Stimulated activated CD8-positive, alpha-beta memory T cell treated with anti-CD3 and anti-CD28 coated beads, Interleukin-15, amount 100 ng/mL, for 24 hours (primary cell): ENCODE results near the gene ATP2B2.

Experiments
- DNase-seq: peaks from one replicate; pipeline ENCODE4 v3.0.0-alpha.2; 2020; ENCODE audit warnings: low read depth

ATP2B2 gene

GRCh38 chr3:10343526-10343925 lies 161.9 kb downstream of the ATP2B2 start:
- DNase-seq = no peak

DNA sequence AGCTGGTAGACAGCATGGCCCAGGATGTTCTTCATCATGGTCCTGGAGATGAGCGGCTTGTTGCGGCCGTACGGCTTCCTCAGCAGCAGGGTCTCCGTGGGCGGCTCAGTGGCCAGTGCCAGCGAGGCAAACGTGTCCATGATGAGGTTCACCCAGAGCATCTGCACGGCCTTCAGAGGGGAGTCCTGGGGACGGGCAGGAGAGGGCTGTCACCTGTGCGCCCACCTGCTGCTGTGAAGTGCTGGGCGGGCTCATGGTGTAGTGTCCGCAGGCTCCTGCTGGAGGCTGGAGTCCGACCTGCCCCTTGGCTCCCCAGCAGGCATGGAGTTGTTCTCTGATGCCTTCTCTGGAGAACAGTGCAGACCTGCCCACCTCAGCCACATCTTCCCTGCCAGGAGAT lies 162.6 kb downstream of the ATP2B2 start:
- no peak for DNase-seq

- no peak for DNase-seq
Observed at GRCh38 chr3:10341901-10342398, 163.4 kb downstream of the ATP2B2 start.

DNA sequence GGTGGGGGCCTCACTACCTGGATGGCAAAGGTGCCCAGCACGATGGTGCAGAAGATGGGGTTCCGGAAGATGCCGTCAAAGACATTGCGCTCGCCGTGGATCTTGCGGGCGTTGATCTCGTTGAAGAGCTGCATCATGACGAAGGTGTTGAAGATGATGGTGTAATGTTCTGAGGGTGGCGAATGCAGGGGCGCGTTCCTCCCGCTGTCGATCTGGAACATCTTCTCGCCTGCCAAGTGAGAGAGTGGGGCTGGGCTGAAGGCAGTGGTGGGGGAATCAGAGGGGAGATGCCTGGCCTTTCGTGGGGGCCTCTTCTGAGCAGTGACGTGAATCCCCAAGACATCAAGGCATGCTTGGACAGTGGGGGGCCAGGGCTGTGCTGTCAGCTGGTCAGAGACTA lies 164.9 kb downstream of the ATP2B2 start:
- DNase-seq = no peak

- no peak for DNase-seq
Observed at GRCh38 chr3:10340046-10340445, 165.3 kb downstream of the ATP2B2 start.

GRCh38 chr3:10339376-10339955 lies 165.9 kb downstream of the ATP2B2 start:
- no peak for DNase-seq

DNA sequence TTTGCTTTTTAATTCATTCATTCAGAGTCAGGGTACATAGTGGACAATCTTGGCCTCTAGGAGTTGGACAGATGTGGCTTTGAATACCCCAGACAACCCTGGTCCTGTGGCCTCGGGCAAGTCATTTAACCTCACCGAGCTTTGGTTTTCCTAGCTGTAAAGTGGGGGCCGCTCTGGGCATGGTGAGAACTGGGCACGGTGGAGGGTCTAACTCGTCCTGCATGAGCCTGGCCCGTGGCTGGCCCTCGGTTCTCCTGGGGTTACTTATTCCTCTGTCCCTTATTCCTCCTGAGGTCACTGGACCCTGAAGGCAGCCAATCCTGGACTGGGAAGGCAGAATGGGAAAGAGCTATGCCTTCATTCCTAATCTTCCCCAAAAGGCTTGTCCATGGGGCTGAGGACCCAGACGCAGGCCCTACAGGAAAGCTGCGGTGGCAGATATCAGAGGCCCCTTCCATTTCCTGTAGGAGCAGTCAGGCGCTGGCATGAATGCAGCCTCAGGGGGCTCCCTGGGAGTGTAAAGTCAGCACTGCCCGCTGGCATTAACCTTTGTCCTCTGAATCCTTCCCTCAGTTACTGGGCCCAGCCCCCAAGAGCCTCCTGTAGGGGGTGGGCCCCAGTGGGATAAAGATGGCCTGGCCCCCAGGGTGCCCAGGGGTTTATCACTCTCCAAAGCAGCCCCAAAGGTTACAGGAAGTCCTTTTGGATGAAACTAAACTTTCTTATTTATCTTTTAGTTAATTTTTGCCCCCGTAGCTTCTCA lies 166.6 kb downstream of the ATP2B2 start:
- DNase-seq = no peak

DNA sequence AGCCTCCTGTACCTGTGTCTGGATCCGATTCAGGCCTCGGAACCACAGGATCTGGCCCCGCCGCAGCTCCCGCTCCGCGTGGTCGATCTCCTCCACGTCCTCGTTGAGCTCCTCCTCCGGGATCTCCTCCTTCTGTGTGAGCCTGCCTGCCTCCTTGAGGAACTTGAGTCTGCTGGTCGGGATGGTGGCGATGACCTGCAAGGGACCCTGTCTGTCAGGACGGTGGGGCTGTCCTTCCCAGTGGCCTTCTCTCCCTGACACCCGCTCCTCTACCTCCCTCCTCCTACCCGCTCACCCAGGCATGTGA lies 167.3 kb downstream of the ATP2B2 start:
- no peak for DNase-seq

DNA sequence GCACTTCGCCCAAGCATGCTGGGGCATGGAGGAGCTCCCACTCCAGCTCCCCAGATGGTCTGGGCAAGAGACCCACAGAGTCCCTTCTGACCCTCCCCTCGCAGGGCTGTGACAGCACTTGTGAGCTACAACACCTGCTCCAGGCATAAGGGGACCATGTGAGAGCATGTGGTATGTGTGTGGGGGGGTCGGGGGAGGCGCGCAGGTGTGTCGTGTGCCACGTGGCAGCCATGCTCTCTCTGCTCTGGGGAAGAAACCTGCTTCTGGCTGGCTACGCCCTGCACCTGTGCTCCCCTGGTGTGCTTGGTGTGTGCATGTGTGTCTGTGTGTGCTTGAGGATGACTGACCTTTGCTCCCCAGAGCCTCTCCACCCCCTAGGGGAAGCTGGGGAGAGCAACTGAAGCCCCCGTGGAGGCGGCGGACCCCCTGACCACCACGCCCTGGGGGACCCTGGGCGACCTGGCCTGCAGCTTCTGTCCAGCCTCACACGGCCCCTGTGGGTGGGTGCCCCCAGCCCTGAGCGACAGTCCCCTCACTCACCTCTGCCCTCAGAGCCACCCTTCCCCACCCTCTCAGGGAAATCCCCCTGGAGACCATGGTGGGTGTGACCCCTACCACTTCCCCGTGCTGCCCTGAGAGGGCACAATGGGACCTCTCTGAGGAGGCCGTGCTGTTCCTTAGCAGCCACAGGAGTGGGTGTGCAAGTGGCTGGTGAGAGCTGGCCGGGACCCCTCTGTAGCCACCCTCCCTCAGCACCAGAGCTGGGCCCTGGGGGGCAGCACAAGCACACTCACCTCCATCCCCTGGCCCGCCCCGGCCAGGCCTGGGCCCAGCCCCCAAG lies 167.8 kb downstream of the ATP2B2 start:
- DNase-seq = no peak

DNA sequence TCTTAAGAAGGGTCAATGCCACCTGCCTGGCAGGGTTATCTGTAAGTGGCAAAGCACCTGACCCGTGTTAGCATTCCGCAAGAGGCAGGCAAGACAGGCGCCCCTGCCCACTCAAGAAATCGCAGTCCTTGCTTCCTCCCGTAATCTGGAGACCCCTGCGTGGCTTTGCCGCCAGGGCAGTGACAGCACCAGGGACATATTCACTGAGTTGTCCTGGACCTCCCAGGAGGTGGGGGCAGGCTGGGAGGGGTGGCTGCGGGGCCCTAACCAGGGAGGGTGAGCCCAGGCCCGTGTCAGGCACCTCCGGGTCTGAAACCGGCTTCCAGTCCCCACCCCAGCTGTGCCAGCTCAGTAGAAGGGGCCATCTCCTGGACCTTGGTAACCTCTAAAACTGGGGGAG lies 168.6 kb downstream of the ATP2B2 start:
- DNase-seq = no peak

GRCh38 chr3:10335871-10336622 lies 169.3 kb downstream of the ATP2B2 start:
- DNase-seq = no peak

DNA sequence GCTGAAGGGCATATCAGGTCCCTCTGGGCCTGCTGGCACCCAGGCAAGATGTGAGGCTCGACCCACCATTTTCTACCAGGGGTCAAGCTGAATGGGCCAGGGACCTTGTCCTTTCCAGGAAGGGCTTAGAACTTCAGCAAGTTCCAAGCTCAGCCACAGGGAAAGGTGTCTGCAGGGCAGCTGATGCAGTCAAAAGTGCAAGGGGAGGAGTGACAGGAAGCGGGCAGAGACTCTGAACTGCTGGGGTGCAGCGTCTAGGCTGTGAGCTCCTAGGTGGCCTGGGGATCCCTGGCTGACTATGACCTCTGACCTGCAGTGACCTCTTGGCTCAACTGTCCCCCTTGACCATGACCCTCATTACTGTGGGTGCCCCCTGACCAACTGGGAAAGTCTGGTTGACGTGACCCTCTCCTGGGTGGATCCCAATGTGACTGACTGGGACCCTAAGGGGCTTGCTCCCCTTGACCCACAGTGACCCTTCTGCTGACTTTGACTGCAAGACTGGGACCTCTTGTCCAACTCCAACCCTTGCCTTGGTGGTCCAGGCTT lies 170.1 kb downstream of the ATP2B2 start:
- DNase-seq = no peak

DNA sequence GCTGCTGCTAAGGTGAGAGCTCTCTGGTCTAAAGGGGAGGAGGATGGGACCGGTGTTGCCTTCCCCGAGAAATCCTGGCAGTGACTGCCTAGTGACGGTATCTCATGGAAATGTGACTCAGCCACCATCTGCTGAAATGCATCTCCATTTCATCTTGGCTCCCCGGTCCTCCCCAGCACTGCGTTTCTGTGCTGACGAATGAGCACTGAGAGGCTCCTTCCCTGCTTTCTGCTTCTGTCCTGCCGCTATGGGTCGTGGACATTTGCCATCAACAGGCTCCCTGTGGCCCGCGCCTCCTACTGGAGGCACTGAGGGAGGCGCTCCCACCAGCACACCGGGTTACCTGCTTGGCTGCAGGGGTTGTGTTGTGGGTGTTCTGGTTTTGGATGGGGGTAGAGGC lies 170.9 kb downstream of the ATP2B2 start:
- DNase-seq = no peak

DNA sequence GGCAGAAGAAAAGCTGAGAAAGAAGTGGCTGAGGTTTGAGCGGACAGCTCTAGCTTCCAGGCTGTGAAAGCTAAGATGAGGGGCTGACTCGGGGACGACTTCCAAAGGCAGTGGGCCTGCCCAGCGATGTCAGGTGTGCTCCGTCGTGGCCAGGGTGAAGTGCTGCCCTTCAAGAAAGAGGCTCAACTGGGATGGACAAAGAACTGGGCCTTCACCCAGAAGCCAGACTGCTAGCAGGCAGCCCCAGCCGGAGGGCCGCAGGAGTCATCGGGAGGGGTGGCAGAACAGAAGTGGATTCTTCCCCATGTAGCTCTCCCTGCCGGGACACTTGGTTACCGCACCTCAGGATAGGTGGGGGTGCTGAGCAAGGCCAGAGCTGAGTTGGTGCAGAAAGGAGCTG lies 171.3 kb downstream of the ATP2B2 start:
- DNase-seq = no peak

GRCh38 chr3:10333349-10333650 lies 172.1 kb downstream of the ATP2B2 start:
- DNase-seq = no peak

GRCh38 chr3:10332481-10333348 lies 172.7 kb downstream of the ATP2B2 start:
- no peak for DNase-seq

DNA sequence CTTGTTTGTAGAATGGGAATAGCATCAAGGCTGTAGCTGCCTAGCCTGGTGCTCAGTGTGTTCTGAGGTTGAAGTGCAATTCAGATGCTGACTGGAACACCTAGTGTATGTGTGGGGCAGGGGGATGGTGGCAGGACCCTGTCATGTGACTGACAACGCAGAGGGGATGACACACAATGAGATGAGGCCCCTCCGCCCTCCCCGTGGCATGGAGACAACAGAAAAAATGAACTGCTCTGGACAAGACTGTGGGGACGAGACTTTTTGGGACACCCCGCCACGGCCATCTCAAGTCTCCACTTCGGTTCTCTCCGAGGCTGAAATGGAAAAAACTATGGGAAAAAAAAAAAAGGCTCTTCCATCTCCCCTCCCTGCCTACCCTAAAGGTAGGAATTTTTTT lies 174.1 kb downstream of the ATP2B2 start:
- DNase-seq = no peak

DNA sequence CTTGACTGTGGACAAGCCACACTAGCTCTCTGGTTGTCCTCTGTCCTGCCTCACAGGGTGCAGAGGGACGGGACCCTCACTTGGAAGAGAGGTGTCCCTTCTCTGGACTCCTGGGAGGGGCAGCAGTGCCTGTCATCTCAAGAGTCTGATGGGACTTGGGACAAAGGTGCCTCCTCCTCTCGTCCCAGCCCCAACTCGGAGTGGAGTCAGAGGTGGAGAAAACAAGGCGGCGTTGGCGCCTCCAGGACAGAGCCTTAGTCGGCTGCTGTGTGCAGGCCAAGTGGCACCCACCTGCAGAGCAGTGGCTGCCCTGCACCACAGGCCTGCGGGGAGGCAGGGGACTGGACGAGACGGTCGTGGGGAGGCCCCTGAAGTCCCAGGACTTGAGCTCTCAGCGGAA lies 175.1 kb downstream of the ATP2B2 start:
- DNase-seq = no peak

DNA sequence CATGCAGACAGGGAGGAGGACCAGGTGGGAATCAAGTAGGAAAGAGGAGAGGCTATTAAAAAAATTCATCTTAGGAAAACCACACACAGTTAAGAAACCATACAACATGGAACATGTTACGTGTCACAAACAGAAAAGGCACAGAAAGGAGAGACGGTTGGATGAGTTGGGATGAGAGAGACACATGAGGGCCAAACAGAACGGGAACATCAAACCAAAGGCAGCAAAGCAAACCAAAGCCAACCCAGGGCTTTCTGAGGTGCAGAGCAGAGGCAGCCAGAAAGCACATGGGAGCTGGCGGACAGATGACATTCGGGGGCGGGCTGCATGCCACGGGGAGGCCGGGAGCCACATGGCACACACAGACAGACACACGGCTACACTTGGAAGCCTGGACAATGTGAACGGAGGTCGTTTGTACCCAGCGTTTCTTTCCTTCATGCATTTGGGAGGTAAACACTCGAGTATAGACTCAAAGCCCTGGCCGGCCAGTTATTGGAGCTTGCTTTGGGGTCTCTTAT lies 175.8 kb downstream of the ATP2B2 start:
- no peak for DNase-seq

- no peak for DNase-seq
Observed at GRCh38 chr3:10328460-10329071, 176.8 kb downstream of the ATP2B2 start.

DNA sequence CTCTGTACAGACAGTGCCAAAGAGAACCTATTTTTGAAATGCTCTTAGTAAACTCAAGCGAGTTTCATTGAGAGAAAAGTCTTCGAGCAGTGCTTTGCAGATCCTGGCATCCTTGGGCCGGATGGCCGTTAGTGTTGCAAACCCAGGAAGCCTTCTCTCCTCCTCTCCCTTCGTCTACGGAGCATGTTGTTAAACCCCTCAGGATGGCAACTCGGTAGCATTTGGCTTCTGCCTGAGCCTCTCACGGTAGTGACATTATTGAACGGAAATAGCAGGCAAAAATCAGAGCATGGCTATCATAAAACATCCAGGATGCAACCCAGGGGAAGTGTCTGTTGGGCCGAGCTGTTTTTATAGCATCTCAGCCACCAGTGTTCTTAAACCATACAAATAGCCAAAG lies 177.8 kb downstream of the ATP2B2 start:
- no peak for DNase-seq
